Activated naive CD8-positive, alpha-beta T cell treated with anti-CD3 and anti-CD28 coated beads, Interleukin-2, amount 50 U/mL, for 16 hours (primary cell): ENCODE data around the gene LEPR.
"Not testable (repeated sequence)": the region's sequence is repeated elsewhere in the genome, so short reads cannot be mapped to it uniquely, and the experiment has no call there.

Experiments used
- DNase-seq: peaks from one replicate; pipeline ENCODE4 v3.0.0-alpha.2; 2020; ENCODE audit warnings: low read depth, low spot score

LEPR gene, protein sequence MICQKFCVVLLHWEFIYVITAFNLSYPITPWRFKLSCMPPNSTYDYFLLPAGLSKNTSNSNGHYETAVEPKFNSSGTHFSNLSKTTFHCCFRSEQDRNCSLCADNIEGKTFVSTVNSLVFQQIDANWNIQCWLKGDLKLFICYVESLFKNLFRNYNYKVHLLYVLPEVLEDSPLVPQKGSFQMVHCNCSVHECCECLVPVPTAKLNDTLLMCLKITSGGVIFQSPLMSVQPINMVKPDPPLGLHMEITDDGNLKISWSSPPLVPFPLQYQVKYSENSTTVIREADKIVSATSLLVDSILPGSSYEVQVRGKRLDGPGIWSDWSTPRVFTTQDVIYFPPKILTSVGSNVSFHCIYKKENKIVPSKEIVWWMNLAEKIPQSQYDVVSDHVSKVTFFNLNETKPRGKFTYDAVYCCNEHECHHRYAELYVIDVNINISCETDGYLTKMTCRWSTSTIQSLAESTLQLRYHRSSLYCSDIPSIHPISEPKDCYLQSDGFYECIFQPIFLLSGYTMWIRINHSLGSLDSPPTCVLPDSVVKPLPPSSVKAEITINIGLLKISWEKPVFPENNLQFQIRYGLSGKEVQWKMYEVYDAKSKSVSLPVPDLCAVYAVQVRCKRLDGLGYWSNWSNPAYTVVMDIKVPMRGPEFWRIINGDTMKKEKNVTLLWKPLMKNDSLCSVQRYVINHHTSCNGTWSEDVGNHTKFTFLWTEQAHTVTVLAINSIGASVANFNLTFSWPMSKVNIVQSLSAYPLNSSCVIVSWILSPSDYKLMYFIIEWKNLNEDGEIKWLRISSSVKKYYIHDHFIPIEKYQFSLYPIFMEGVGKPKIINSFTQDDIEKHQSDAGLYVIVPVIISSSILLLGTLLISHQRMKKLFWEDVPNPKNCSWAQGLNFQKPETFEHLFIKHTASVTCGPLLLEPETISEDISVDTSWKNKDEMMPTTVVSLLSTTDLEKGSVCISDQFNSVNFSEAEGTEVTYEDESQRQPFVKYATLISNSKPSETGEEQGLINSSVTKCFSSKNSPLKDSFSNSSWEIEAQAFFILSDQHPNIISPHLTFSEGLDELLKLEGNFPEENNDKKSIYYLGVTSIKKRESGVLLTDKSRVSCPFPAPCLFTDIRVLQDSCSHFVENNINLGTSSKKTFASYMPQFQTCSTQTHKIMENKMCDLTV

DNA sequence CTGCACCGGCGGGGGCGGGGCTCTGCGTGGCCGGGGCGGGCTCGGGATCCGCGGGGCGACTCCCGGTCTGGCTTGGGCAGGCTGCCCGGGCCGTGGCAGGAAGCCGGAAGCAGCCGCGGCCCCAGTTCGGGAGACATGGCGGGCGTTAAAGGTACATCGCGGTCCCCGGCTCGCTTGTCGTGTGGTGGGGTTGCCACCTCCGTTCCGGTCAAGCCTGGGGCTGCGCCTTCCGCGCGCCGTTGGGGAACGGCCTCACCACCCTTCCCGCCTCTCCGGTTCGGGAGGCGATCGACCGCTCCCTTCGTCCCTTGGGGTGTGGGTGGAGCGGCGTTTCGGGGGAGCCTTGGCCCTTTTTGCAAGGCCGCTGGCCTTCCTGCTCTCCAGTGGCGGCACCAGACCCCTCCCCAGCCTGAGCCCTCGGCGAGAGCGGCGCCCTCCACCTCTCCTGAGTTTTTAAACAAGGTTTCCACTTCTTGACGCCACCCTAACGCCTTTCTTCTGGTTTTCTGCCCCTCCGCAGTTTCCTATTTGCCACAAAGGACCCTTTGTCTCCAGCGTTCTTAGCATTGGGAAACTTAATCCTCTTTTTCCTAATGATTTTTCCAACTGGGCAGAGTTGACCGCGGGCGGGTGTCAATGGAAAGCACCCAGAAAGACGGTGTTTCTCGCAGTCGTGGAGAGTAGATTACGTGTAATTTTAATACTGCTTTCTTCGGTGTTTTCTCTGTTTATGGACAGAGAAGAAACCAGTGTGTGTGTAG, at the start of gene LEPR, which contains the start of gene LEPROT:
LEPR (plus strand) TSS at position 79 of the 761 bp plus-strand sequence. CDS start 144,898 bp downstream, outside the sequence.
LEPROT (plus strand) TSS at position 79 of the 761 bp plus-strand sequence; CDS start at position 136, 57 bp downstream.
- DNase-seq, result no peak

DNA sequence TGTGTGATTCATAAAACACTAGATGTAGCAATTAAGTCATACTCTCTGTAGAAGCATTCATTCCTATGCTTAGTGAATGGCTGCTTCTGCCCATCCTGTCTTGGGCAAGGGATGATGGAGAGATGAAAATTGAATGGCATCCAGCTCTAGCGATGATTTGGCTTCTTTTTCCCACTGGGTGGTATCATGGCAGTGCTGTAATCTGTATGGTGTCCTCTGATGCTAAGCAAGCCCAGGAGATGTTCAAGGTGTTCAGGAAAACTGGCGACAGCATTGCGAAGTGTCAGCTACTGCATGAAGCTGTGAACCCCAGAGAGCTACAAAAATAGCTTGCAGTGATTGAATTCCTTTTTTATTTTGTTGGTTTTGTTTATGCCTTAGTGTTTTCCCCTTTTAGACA, 48.9 kb upstream of the LEPR start:
- DNase-seq, result no peak

DNA sequence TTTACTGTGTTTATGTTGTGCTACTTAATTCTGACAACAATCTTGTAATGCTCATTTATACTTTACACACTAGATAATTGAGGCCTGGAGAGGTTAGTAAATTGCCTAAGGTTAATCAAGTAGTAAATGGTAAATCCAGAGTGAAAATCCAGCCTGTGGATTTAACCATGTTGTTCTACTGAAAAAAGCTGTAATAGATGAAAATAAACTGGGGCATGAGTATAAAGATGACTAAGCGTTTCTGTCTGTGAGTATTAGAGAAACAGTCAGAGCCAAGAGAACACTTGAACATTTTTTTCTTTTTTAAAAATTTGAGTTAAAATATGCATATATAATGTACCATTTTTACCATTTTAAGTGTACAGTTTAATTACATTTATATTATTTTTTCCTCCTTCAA, 47.9 kb upstream of the LEPR start:
- no peak for DNase-seq

DNA sequence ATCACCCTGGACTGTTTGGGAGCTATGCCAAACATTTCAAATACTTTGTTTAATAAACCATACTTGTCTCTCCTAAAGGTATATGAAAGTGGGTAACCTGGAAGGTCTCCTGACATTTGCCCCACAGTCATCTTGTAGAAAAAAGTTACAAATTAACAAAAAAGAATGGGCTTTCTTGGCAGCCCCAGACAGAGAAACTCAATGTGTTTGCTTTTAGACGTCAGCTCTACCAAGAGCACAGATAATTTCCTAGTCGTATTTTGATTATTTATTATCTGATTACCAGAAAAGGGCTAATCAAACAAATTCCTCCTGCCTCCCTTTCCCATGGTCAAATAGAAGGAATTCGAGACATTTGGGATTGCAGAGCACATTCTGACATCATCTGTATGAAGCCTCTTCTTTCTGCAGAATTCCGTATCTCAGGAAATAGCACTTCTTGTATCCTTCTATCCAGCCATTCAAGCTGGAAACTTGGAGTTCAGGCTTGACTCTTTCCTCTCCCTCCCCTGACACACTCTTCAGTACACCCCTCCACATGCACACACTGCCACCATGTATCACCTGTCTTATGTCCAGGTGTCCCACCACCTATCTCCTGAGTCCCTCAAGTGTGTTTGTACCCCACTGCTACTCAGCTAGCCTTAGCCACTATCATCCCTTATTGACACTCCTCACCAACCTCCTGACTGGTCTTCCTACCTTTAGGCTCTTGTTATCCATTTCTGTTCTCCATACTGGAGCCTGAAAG, 42.8 kb upstream of the LEPR start:
- DNase-seq, result no peak

DNA sequence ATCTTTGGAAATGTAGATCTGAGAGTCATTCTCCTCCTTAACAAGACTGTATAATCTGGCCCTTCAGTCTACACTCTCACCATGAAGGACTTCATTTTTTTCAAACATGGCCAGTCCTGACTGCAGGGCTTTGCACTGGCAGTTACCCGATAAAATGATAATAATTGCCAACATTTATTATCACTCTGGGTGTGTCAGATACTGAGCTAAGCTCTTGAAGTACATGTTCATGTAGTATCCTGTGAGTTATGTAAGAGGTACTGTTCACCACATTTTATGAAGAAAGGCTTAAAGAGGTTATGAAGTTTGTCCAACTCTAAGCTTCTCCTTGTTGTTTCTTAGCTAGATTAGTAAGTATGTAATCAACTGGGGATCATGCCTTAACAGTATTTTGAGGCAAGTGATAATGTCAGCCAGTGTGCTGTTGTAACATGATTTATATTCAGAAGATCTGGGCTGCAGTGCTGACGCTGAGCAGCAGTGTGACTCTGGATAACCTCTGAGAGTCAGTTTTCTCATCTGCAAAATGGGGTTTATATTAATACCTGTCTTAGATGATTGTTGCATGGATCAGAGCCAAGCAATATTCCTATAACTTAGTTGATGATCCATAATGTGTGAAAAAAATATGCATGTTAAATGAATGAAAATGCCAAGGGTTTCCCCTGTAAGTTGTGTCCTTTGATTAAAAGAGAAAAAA, 42.1 kb upstream of the LEPR start:
- DNase-seq, result no peak

DNA sequence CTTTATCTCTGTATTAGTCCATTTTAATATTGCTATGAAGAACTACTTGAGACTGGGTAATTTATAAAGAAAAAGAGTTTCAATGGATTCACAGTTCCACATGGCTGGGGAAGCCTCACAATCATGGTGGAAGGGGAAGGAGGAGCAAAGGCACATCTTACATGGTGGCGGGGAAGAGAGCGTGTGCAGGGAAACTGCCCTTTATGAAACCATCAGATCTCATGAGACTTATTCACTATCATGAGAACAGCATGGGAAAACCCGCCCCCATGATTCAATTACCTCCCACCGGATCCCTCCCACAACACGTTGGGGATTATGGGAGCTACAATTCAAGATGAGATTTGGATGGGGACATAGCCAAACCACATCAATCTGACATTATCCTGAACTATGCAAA, 36.0 kb upstream of the LEPR start:
- DNase-seq, result not testable (repeated sequence)

DNA sequence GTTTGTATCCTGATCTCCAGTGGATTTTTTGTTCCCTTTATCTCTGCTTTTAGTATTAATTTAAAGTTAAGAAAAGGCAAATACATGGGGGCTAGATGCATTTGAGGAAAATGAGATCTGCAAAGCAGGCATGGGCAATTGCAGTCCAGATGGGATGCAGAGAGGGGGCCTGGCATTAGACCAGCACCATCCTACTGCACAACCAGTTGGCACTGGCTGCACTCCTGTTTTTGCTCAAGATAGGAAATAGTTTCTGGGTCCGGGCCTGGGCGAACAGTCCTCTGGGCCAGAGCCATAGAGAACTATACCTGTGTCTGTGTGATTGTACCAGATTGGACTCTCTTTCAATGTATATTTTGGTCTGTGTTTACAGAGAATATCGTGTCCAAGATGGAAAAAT, 34.0 kb upstream of the LEPR start:
- no peak for DNase-seq

DNA sequence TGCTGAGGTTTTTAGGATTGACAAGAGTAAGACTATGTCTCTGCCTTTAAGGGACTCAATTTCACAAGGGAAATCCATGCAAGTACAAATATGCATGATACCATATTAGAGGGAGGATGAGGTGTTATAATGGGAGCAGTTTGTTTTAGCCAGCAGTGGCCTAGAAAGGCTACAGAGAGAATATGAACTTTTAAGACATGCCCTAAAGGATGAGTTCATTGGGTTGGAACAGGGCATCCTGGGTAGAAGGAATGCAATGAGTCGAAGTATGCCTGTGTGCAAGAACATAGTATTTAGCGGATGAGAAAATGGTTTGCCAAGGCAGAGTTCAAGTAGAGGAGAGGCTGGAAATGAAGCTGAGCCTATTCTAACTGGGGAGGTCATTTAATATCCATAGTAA, 32.6 kb upstream of the LEPR start:
- DNase-seq, result no peak

DNA sequence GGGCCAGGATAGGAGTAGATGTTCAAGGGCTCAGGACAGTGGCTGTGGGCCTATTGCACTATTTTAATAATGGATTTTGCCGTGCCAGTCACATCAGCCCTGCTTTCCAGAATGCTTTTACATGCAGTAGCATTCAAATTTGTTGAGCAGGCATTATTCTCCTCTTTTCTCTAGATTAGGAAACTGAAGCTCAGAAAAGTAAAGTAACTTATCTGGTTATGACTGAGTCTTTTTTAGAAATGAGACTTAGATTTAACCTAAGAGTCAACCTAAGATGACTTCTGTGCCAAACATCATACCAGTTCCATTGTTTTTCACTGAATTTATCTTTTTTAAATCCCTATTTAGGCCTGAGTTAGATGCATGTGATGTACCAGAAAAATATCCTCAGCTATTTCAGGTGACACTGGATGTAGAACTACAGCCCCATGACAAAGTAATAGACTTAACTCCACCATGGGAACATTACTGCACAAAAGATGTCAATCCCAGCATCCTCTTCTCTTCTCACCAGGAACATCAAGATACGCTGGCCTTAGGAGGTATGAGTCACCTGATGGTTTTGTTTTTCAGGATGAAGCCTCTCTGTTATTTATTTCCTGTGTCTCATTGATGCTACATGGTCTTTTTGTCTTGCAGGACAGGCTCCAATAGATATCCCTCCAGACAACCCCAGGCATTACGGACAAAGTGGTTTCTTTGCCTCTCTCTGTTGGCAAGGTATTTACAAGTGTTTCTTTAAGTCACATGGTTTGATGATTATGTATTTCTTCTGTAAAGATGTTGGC, 31.4 kb upstream of the LEPR start:
- DNase-seq, result no peak

DNA sequence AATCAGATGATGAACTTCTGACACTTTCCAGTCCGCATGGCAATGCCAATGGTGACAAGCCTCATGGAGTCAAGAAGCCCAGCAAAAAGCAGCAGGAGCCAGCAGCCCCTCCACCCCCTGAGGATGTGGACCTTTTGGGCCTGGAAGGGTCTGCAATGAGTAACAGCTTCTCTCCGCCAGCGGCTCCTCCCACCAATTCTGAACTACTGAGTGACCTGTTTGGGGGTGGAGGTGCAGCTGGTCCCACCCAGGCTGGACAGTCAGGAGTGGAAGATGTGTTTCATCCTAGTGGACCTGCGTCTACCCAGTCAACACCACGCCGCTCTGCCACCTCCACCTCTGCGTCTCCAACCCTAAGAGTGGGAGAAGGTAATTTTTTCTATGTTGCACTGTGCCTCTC, 28.0 kb upstream of the LEPR start:
- no peak for DNase-seq

DNA sequence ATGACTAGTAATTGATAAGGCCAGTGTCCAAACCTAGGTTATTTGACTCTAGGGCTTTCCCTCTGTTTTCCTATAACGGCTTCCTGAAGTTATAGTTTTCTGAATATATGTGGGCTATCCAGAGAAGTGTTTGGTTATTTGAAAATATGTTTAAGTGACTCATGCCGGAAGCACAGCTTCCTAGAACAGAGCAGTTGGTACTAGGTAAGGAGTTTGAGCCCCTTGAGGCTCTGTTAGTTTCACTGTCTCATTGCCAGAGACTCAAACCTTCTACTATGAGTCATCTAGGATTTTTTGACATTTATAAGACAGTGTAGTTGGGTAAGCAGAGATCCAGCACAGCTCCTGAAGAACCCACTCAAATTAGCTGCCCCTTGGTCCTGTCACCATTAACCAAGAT, 27.1 kb upstream of the LEPR start:
- no peak for DNase-seq

DNA sequence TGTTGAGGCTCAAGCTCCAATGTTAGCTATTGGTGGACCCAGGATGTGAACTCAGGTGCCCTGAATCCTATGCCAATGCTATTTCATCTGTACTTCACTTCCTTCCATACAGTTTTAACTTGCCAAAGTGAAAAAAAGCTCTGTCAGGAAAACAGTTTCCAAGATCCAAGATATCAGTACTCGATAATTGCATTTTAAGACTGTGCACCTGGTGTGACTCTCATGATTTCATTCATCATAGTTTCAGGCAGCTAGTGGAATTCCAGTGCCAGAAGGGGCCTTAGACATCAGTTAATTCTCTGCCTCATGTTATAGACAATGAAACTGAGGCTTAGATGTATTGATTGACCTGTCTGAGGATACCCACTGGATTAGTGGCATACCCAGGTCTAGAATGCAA, 26.5 kb upstream of the LEPR start:
- no peak for DNase-seq

DNA sequence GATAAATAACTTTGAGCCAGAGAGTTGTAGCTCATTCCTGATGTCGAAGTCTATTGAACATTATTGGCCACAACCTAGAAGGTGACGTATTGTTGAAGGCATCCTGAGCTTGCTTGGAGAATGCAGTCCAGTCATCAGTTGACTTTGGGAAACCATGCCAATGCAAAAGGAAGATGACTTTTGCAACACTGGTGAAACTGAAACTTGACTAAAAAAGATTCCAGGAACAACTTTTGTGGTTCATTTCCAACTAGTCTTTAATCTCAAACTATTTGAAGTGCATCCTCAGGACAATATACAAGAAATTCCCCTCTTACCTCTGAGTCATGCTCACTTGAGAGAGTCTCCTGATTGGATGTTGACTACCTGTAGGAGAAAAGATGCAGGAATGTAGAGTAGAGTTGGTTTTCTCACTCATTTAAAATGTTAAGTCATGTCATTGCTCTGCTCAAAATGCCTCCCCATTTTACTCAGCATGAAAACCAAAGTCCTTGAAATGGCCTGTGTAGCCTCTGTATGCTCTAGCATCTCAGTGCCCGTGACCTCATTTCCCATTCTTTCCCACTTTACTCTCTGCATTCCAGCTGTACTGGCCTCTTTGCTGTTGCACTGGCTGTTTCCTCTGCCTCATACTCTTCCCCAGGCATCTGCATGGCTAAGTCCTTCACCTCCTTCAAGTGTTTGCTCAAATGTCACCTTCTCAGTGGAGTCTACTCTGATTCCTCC, 24.4 kb upstream of the LEPR start:
- DNase-seq, result no peak

DNA sequence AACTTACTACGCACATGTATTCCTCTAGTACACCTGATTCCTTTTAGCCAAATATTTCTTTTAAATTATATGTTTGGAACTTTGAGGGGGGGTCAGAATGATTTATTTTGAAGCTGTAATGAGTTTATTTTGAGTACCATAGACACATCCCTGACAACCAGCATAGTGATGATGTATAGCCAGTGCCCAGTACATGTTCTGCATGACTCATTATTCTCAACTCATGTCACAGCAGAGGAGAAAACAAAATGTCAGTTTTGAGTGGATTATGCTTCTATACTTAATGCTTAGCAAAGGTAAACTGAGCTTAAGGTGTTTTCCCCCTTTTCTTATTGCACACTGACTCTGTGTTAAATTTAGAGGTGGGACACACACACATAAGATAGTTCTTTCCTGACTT, 22.4 kb upstream of the LEPR start:
- no peak for DNase-seq

DNA sequence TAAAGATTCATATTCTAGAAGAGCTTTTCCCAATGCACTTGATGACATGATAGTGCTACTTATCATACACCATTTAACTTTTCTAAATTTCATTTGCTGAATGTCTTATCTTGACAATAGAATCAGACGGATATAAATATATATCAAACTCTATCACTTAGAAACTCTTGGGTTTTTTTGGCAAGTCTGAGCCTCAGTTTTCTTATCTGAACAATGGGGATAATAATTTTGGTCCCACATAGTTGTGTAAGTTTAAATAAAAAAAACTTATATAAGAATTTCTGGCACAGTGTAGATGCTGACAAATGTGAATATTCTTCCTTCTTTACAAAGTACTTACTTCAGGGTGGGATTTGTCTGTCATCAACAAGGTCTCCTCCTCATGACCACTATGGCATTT, 21.5 kb upstream of the LEPR start:
- DNase-seq, result no peak

DNA sequence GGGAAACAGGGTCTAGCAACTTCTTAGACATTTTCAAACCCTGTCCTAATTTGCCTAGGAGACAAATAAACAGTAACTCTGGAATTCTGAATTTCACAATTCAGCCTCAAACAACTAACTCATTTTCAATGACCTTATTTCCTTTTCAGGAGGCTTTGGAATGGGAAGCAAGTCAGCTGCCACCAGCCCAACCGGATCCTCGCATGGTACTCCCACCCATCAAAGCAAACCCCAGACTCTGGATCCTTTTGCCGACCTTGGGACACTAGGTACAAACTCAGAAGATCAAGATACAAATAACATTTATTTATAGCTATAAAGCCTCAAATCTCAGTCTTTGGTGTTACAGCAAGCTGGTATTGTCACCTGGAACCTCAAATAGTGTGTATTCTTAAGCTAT, 18.9 kb upstream of the LEPR start:
- no peak for DNase-seq

DNA sequence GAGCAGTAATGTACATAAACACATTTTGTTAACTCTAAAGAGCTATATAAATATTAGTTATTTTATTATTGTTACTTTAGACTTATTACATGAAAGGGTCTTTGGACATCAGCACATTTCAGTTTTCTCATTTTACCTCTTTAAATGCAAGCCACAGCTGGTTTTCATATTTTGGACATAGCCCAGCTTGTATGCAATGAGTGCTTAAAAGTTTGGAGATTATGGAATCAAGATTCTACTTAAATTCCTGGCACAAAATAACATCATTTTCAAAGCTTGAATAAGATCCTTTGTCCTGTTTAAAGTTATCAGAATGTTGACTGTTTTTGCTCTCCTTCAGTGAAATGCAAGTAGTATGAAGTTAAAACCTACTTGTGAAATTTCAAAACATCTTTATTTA, 15.5 kb upstream of the LEPR start:
- no peak for DNase-seq

DNA sequence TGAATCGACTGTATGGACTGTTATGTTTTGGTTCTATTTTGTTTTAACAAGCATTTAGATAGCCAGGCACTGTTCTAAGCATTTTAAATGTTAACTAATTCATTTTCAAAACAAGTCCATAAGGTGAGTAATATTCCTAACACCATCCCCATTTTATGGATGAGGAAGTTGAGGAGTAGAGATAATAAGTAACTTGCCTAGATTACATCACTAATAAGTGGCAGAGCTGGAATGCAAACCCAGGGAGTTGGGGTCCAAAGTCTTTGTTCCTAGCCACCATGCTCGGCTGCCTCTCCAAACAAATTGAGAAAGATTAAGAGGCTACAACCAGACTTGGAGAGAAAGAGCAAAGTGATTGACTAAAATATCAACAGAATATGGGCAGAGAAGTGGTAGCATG, 12.6 kb upstream of the LEPR start:
- no peak for DNase-seq

DNA sequence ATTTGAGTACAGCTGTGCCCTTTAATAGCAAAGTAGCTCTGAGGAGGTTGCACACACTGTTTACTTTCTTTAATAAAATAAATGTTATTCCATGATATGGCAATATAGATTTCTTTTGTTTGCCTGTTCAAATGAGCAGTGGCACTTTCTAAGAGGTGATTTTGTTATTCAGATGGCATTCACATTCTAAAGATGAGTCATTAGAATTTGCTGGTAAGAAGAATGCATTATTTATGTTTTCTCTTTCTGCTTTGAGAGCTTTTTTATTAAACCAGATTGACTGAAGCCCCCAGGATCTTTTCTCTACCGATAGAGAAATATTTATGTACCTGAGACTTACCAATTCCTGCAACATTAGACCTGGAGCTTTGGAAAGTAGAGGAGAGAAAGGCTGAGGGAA, 11.2 kb upstream of the LEPR start:
- no peak for DNase-seq
